Naive thymus-derived CD4-positive, alpha-beta T cell (primary cell): Measurements from ENCODE around the gene LCMT2. TPM values are rescaled to one million over a fixed set of nuclear protein-coding genes. Genes with fewer than 3 reads are reported as not detected.
A peak's percentile ranks its signal among the peaks of the same experiment; 100 is the strongest.

ENCODE experiments used
- ATAC-seq: fragments of 150-1000 bp; cut with Tn5 transposase; 2 replicates; pipeline ENCODE4 v1.10.0; 2021; ENCODE audit warnings: mild to moderate bottlenecking, moderate library complexity
- CTCF ChIA-PET: fragments of 350-600 bp; sonication (Branson Sonifier 250); formaldehyde crosslinking; loops from one replicate; lab custom pipeline; 2021; ENCODE audit warnings: antibody characterized with exemption; lab: Charles Lee
- POLR2A ChIA-PET: fragments of 350-600 bp; sonication (Branson Sonifier 250); formaldehyde crosslinking; loops from one replicate; lab custom pipeline; 2021; ENCODE audit warnings: antibody characterized with exemption, inconsistent platforms; lab: Charles Lee
- DNase-seq, 9 donors: peaks; one replicate each; pipeline versions ENCODE4 v3.0.0 to v3.0.0-alpha.2; 2020 to 2022; ENCODE audit warnings: mixed read lengths in 1 of 9
- H3K27ac ChIP-seq: one replicate; pipeline ENCODE4 v1.7.0; 2013; ENCODE audit warnings: mild to moderate bottlenecking, low read depth, low read length, moderate library complexity
- H3K27me3 ChIP-seq, 2 donors: one replicate each; pipeline ENCODE4 v1.7.0; 2013; ENCODE audit warnings: low read length in 2 of 2, mild to moderate bottlenecking in 2 of 2, moderate library complexity in 2 of 2; ENCODE audit not compliant: control insufficient read depth in 2 of 2, insufficient read depth in 2 of 2
- H3K36me3 ChIP-seq, 3 experiments: 1 replicate in 2 of 3; 2 replicates in 1 of 3; pipeline ENCODE4 v1.7.0; 2013; ENCODE audit warnings: low read length in 3 of 3, mild to moderate bottlenecking in 3 of 3, moderate library complexity in 1 of 3; ENCODE audit not compliant: insufficient read depth in 3 of 3, control insufficient read depth in 2 of 3
- H3K4me1 ChIP-seq, 2 donors: one replicate each; pipeline ENCODE4 v1.7.0; 2013; ENCODE audit warnings: low read length in 2 of 2, mild to moderate bottlenecking in 2 of 2, moderate library complexity in 1 of 2; ENCODE audit not compliant: control insufficient read depth in 2 of 2, insufficient read depth in 2 of 2
- H3K4me3 ChIP-seq: 2 replicates; pipeline ENCODE4 v1.7.0; 2013; ENCODE audit warnings: mild to moderate bottlenecking, low read length
- H3K9me3 ChIP-seq, 3 experiments: 1 replicate in 2 of 3; 2 replicates in 1 of 3; pipeline ENCODE4 v1.7.0; 2013; ENCODE audit warnings: low read length in 3 of 3; ENCODE audit not compliant: control insufficient read depth in 2 of 3
- H3K27ac Mint-ChIP-seq, 9 donors: one replicate each; pipeline ENCODE4 v1.8.0; 2020 to 2022; ENCODE audit warnings: mixed read lengths in 9 of 9, mild to moderate bottlenecking in 8 of 9, moderate library complexity in 5 of 9, inconsistent platforms in 2 of 9
- H3K27me3 Mint-ChIP-seq, 5 donors: one replicate each; pipeline ENCODE4 v1.8.0; 2021 to 2022; ENCODE audit warnings: mixed read lengths in 5 of 5, mild to moderate bottlenecking in 1 of 5
- H3K36me3 Mint-ChIP-seq, 5 donors: one replicate each; pipeline ENCODE4 v1.8.0; 2020 to 2022; ENCODE audit warnings: mixed read lengths in 5 of 5, mild to moderate bottlenecking in 3 of 5, inconsistent platforms in 1 of 5
- H3K4me1 Mint-ChIP-seq, 7 donors: one replicate each; pipeline ENCODE4 v1.8.0; 2020 to 2022; ENCODE audit warnings: mixed read lengths in 7 of 7, mild to moderate bottlenecking in 3 of 7, inconsistent platforms in 1 of 7
- H3K4me3 Mint-ChIP-seq, 10 donors: one replicate each; pipeline ENCODE4 v1.8.0; 2020 to 2022; ENCODE audit warnings: mild to moderate bottlenecking in 10 of 10, mixed read lengths in 10 of 10, moderate library complexity in 6 of 10, inconsistent platforms in 2 of 10
- H3K9me3 Mint-ChIP-seq, 11 donors: one replicate each; pipeline ENCODE4 v1.8.0; 2020 to 2022; ENCODE audit warnings: mixed read lengths in 11 of 11, mild to moderate bottlenecking in 4 of 11, inconsistent platforms in 1 of 11, moderate library complexity in 1 of 11
- intact Hi-C, 2 donors: fragments of 100-400 bp; cut with micrococcal nuclease; formaldehyde crosslinking; loops; one replicate each; pipeline ENCODE4 v1.15.1; 2023
- polyA plus RNA-seq, 2 donors: library from polyadenylated mRNA; unstranded; fragments of 300-500 nt; fragmentation: Illumina TruSeq; gene quantifications; one replicate each; pipeline ENCODE4 v1.2.3, GENCODE V29; 2021
- total RNA-seq, 6 experiments: library from RNA in 5 of 6; stranded (reverse) in 5 of 6; gene quantifications; 1 replicate in 5 of 6; 2 replicates in 1 of 6; pipeline ENCODE4 v1.2.3 and lab custom pipeline; 2021 to 2026

Gene LCMT2
- total and polyA plus RNA-seq, 7 experiments from 2014 or later, result 2.9 to 19.1 (median 10.6) TPM

DNA sequence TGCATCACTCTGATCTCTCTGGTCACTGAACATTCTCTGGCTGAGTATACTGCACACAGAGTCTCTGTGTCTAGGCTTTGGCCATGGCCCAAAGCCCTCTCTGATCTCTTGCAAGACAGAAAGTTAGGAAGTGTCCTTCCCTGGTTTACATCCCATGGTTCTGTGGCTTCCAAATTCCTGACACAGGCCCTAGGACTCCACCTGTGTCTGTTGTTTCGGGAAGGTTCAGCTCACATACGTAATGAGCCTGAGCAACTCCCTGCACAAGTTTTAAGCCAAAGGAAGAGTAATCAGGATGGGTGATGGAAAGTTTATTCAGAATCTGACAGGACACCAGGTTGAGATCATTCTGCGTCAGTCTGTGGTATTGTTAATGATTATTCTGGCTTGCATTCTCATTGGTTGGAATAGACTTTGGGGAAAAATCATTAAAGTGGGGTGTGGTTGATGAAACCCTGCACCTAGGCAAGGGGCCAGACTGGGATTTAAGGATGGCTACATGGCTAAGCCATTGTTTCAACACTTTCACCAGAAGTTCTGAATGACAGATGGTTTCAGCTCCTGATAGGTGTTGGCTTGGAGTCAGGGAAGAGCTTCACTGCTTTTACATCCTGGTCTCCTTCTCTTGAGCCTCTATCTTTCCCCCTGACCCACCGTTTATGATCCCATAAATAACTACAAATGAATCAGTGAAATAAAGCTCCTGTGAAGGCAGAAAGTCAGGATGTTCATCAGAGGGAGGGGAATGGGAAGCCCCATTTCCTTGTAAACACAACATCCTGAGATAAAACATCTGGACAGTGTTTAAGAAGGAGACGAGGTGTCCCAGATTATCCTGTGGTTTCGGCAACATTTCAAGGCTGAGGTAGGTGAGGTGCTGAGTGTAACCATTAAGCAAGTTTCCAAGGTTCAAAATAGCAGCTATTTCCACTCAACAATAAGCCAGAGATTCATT is 14.1 kb downstream of the LCMT2 start:
- H3K9me3 Mint-ChIP-seq, result no peaks in the 10 kb centered on the region
- intact Hi-C loops, result no loop called here
- H3K4me3 Mint-ChIP-seq, result no peak overlapping the region
- no peaks in the 10 kb centered on the region for H3K9me3 ChIP-seq
- no peak overlapping the region for H3K4me3 ChIP-seq
- H3K36me3 Mint-ChIP-seq, result no peaks in the 10 kb centered on the region
- ChIA-PET POLR2A (interaction anchor here (0.6 to 0.7 kb wide), 2 partner anchors 28 to 130 kb away, joined by 5 to 7 read pairs; no protein-coding TSS in a partner anchor), CTCF (interaction anchor here (0.7 kb wide), 2 partner anchors 31 to 827 kb away, joined by 3 to 5 read pairs; no protein-coding TSS in a partner anchor)
- H3K4me1 ChIP-seq, result no peaks in the 10 kb centered on the region
- peaks cover 10 to 47% (median 28%) of the 10 kb centered on the region in 5 donors for H3K27me3 Mint-ChIP-seq
- H3K36me3 ChIP-seq, result no peaks in the 10 kb centered on the region
- DNase-seq (no peak), ATAC-seq (no peak)
- H3K4me1 Mint-ChIP-seq, result peaks cover 0 to 2% (median 0%) of the 10 kb centered on the region in 7 donors
- H3K27me3 ChIP-seq, result no peaks in the 10 kb centered on the region
- H3K27ac ChIP-seq, result no peak overlapping the region
- H3K27ac Mint-ChIP-seq, result no peak overlapping the region

DNA sequence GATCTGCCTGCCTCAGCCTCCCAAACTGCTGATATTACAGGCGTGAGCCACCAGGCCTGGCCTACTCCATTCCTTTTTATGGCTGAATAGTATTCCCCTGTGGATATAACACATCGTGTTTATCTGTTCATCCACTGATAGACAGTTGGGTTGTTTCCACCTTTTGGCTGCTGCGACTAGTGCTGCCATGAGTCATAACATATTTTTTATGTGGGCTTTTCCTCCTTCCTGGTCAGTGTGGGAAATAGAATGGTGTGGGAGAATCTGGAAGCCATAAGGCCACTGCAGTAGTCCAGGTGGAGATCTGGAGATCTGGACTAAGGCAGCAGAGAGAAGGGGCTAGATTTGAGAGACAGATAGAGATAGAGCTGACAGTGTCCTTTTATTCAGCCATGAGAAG is 16.2 kb downstream of the LCMT2 start:
- intact Hi-C loops, result no loop called here
- ChIA-PET CTCF (no interaction called here), POLR2A (no interaction called here)
- H3K4me1 ChIP-seq, result no peaks in the 10 kb centered on the region
- H3K36me3 ChIP-seq, result no peaks in the 10 kb centered on the region
- no peaks in the 10 kb centered on the region for H3K9me3 Mint-ChIP-seq
- DNase-seq, result no peak
- no peak overlapping the region for H3K4me3 ChIP-seq
- peaks cover 0 to 2% (median 0%) of the 10 kb centered on the region in 7 donors for H3K4me1 Mint-ChIP-seq
- no peak overlapping the region for H3K27ac Mint-ChIP-seq
- H3K27me3 ChIP-seq, result no peaks in the 10 kb centered on the region
- H3K9me3 ChIP-seq, result no peaks in the 10 kb centered on the region
- no peak overlapping the region for H3K27ac ChIP-seq
- H3K4me3 Mint-ChIP-seq, result no peak overlapping the region
- H3K27me3 Mint-ChIP-seq, result peaks cover 19 to 58% (median 35%) of the 10 kb centered on the region in 5 donors
- ATAC-seq, result no peak
- no peaks in the 10 kb centered on the region for H3K36me3 Mint-ChIP-seq

DNA sequence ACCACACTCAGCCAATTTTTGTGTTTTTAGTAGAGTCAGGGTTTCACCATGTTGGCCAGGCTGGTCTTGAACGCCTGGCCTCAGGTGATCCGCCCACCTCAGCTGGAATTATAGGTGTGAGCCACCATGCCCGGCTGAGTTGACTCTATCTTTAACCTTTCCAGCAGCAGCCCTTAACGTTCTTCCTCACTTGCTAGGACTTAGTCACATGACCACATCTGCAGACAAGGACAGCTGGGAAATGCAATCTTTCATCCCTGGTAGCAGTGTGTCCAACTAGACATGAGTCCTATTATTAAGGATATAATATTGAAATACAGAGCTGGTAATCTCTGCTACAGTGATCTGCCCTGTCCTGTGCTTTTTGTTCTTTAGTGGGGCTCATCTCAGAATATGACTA is 18.0 kb downstream of the LCMT2 start:
- Histone ChIP-seq H3K36me3 (no peaks in the 10 kb centered on the region), H3K4me1 (no peaks in the 10 kb centered on the region), H3K27ac (no peak overlapping the region), H3K4me3 (no peak overlapping the region), H3K9me3 (no peaks in the 10 kb centered on the region), H3K27me3 (no peaks in the 10 kb centered on the region)
- CTCF ChIA-PET, result no interaction called here
- Mint-ChIP-seq H3K9me3 (no peaks in the 10 kb centered on the region), H3K36me3 (no peaks in the 10 kb centered on the region), H3K27ac (no peak overlapping the region), H3K27me3 (peaks cover 29 to 57% (median 43%) of the 10 kb centered on the region in 5 donors), H3K4me1 (peaks cover 0 to 2% (median 0%) of the 10 kb centered on the region in 7 donors), H3K4me3 (no peak overlapping the region)
- POLR2A ChIA-PET, result no interaction called here
- DNase-seq (no peak), ATAC-seq (no peak)
- intact Hi-C loops, result no loop called here

DNA sequence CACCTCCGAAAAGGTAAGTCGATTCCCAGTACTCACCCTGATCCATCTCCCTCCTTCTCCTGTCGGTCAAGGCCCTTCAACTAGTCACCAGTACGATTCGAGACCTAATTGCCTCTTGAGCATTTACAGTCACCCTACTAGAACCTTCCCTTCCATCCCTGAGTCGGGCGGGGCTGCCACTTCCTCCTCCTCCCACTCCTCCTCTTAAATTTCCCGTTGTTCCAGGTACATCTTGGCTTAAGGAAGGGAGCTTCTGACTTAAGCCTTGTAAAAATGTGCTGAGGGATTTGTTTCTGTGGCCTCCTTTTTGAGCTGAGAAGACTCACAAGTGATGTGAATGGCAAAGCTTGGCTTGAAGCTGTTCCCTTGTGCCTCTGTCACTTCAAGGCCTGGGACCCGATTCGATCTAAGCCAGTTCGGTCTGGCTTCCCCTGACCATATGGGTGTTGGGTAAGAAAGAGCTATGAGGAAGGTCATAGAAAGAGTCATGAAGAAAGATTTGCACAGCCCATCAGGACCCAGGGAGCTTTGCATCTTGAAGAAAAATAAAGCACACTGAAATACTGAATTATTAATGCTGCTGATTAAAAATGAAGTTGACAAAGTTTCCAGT is 28.1 kb downstream of the LCMT2 start, which contains the start of gene TGM7:
Gene TGM7 (minus strand): TSS at position 51 of the 613 bp plus-strand sequence.
- no peak for DNase-seq
- Histone ChIP-seq H3K27me3 (no peaks in the 10 kb centered on the region), H3K36me3 (no peaks in the 10 kb centered on the region), H3K4me3 (no peak within 1 kb of the TSS), H3K9me3 (no peaks in the 10 kb centered on the region), H3K27ac (no peak within 1 kb of the TSS), H3K4me1 (no peaks in the 10 kb centered on the region)
- Mint-ChIP-seq H3K27ac (no peak within 1 kb of the TSS), H3K9me3 (peaks cover 0 to 1% (median 0%) of the 10 kb centered on the region in 11 donors), H3K4me3 (peak within 1 kb of the TSS in 1 of 10 donors; percentile 46), H3K36me3 (no peaks in the 10 kb centered on the region), H3K4me1 (no peaks in the 10 kb centered on the region), H3K27me3 (peaks cover 22 to 49% (median 32%) of the 10 kb centered on the region in 5 donors)
- no peak for ATAC-seq
- intact Hi-C loops, result no loop called here
- CTCF ChIA-PET, result no interaction called here
- POLR2A ChIA-PET, result no interaction called here

DNA sequence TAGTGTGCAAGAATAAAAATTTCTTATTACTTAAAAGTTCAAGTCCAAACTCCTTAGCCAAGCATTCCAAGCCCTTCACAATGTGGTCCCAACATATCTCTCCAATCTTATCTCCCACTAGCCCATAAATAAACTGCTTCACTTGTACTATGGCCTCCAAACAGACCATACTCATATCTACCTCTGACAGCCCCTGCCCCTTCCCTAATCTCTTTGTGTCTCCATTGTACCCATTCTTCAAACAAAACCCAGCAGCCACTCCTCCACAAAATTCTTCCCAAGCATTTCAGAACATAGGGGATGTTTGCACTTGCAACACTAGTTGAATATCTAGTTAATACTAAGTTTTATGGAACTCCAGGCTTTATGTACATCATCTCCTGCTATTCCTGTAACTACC is 30.5 kb downstream of the LCMT2 start:
- H3K9me3 Mint-ChIP-seq, result no peaks in the 10 kb centered on the region
- peak overlapping the region in 1 of 9 donors; percentile 11 for H3K27ac Mint-ChIP-seq
- H3K36me3 Mint-ChIP-seq, result peaks cover 0 to 3% (median 0%) of the 10 kb centered on the region in 5 donors
- ATAC-seq (no peak), DNase-seq (no peak)
- POLR2A ChIA-PET, result no interaction called here
- H3K27me3 Mint-ChIP-seq, result peaks cover 20 to 48% (median 31%) of the 10 kb centered on the region in 5 donors
- Histone ChIP-seq H3K36me3 (no peaks in the 10 kb centered on the region), H3K9me3 (no peaks in the 10 kb centered on the region), H3K4me1 (no peaks in the 10 kb centered on the region), H3K27me3 (peaks cover 0 to 4% of the 10 kb centered on the region in 2 donors), H3K27ac (no peak overlapping the region), H3K4me3 (no peak overlapping the region)
- no peak overlapping the region for H3K4me3 Mint-ChIP-seq
- no peaks in the 10 kb centered on the region for H3K4me1 Mint-ChIP-seq
- intact Hi-C loops, result no loop called here
- CTCF ChIA-PET, result no interaction called here

DNA sequence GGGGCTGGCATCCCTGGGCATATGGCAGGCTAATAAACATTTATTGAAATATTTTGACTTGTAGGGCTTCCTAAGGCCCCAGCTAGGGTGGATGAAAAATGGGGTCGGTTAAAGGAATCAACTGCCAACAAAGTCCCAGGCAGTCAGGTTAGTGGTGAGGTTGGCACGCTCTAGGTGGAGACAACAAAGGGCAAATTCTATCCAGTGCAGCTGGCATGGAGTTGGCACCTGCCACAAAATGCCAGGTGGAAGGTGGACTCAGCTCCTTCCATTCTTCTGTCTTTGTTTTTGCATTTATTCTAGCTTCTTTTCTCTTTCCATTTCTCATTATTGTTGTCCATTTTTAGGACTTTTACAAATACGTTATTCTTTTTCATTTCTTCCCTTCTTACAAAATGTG is 31.0 kb downstream of the LCMT2 start:
- POLR2A ChIA-PET, result no interaction called here
- Mint-ChIP-seq H3K27ac (no peak overlapping the region), H3K27me3 (peaks cover 22 to 50% (median 34%) of the 10 kb centered on the region in 5 donors), H3K4me1 (no peaks in the 10 kb centered on the region), H3K4me3 (no peak overlapping the region), H3K9me3 (no peaks in the 10 kb centered on the region), H3K36me3 (peaks cover 0 to 3% (median 0%) of the 10 kb centered on the region in 5 donors)
- no peak for DNase-seq
- H3K27ac ChIP-seq, result no peak overlapping the region
- CTCF ChIA-PET, result interaction anchor here (0.6 kb wide), 1 partner anchor 256 kb away, joined by 3 read pairs; no protein-coding TSS in a partner anchor
- no peak for ATAC-seq
- no peaks in the 10 kb centered on the region for H3K9me3 ChIP-seq
- peaks cover 0 to 4% of the 10 kb centered on the region in 2 donors for H3K27me3 ChIP-seq
- intact Hi-C loops, result no loop called here
- no peaks in the 10 kb centered on the region for H3K36me3 ChIP-seq
- no peak overlapping the region for H3K4me3 ChIP-seq
- no peaks in the 10 kb centered on the region for H3K4me1 ChIP-seq
